ENCODE results near the gene DLG4.

DLG4 gene

GRCh38 chr17:7204336-7204735, 15.3 kb downstream of the DLG4 start:
- no peak for TF ChIP-seq CTCF (IDR thresholded peaks at IDR 0.05; ENCODE audit: low read depth, low read length)
- peak overlapping the region; percentile 44 to 60 for H3K4me3 ChIP-seq (replicated peaks in 1 of 2; ENCODE audit: low read depth in 2 of 2, low read length in 2 of 2)
- no peak for DNase-seq (ENCODE audit: low read depth in 2 of 2)

- TF ChIP-seq CTCF (IDR thresholded peaks at IDR 0.05; ENCODE audit: low read depth, low read length) = no peak
- DNase-seq (ENCODE audit: low read depth in 2 of 2) = no peak
- H3K4me3 ChIP-seq (replicated peaks in 1 of 2; ENCODE audit: low read depth in 2 of 2, low read length in 2 of 2) = no peak overlapping the region
Observed at GRCh38 chr17:7203391-7203790, 16.2 kb downstream of the DLG4 start.

- DNase-seq (ENCODE audit: low read depth in 2 of 2) = no peak
- no peak for TF ChIP-seq CTCF (IDR thresholded peaks at IDR 0.05; ENCODE audit: low read depth, low read length)
- no peak overlapping the region for H3K4me3 ChIP-seq (replicated peaks in 1 of 2; ENCODE audit: low read depth in 2 of 2, low read length in 2 of 2)
Observed at GRCh38 chr17:7196651-7197401, 22.8 kb downstream of the DLG4 start.

GRCh38 chr17:7195971-7196370, 23.7 kb downstream of the DLG4 start:
- no peak for DNase-seq (ENCODE audit: low read depth in 2 of 2)
- TF ChIP-seq CTCF (IDR thresholded peaks at IDR 0.05; ENCODE audit: low read depth, low read length) = no peak
- H3K4me3 ChIP-seq (replicated peaks in 1 of 2; ENCODE audit: low read depth in 2 of 2, low read length in 2 of 2) = no peak overlapping the region

GRCh38 chr17:7192271-7192937, 27.2 kb downstream of the DLG4 start:
- no peak for DNase-seq (ENCODE audit: low read depth in 2 of 2)
- TF ChIP-seq CTCF (IDR thresholded peaks at IDR 0.05; ENCODE audit: low read depth, low read length) = no peak
- no peak overlapping the region for H3K4me3 ChIP-seq (replicated peaks in 1 of 2; ENCODE audit: low read depth in 2 of 2, low read length in 2 of 2)

GRCh38 chr17:7191571-7192270, 27.9 kb downstream of the DLG4 start:
- TF ChIP-seq CTCF (IDR thresholded peaks at IDR 0.05; ENCODE audit: low read depth, low read length) = no peak
- no peak overlapping the region for H3K4me3 ChIP-seq (replicated peaks in 1 of 2; ENCODE audit: low read depth in 2 of 2, low read length in 2 of 2)
- peak; percentile 39 to 48 for DNase-seq (ENCODE audit: low read depth in 2 of 2)
